ENCODE measurements around the gene SPEN.

SPEN gene

DNA sequence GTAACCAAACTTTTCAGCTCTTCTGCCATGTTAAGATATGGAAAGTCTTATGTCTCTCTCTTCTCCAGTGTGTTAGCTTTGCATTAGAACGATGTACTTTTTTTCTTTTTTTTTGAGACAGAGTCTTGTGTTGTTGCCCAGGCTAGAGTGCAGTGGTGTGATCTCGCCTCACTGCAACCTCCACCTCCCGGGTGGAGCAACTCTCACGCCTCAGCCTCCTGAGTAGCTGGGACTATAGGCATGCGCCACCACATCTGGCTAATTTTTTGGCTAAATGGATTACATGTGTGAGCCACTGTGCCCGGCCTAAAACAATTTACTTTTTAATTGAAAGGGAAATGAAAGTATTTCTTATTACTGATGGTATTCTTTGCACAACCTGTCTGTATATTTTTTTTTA is 35.8 kb downstream of the SPEN start:
- TF ChIP-seq TCF12 (IDR thresholded peaks at IDR 0.05; ENCODE audit: low read depth) (no peak), ZBTB7A (IDR thresholded peaks at IDR 0.05; ENCODE audit: low read depth) (no peak), EGR1 (IDR thresholded peaks at IDR 0.05) (no peak), CEBPB (IDR thresholded peaks at IDR 0.05) (no peak), TEAD4 (IDR thresholded peaks at IDR 0.05) (no peak)

DNA sequence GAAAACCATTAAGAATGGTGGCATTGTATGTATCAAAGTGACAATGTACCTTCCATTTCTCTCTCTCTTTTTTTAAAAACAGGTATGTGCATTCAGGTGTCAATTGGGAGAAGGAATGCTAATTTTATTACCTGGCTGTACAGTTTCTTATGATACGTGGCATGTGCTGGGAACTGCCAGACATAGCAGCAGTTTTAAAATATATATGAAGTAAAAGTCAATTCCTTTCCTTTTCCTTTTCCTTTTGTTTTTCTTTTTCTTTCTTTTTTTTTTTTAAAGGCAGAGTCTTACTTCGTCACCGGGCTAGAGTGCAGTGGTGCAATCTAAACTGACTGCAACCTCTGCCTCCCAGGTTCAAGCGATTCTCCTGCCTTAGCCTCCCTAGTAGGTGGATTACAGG is 37.0 kb downstream of the SPEN start:
- TF ChIP-seq EGR1 (IDR thresholded peaks at IDR 0.05): no peak
- TF ChIP-seq TAF1 (IDR thresholded peaks at IDR 0.05; ENCODE audit: low read depth): no peak
- TF ChIP-seq YY1 (IDR thresholded peaks at IDR 0.05; ENCODE audit: low read depth): no peak
- no peak for TF ChIP-seq CEBPB (IDR thresholded peaks at IDR 0.05)
- TF ChIP-seq ZBTB7A (IDR thresholded peaks at IDR 0.05; ENCODE audit: low read depth): no peak
- TF ChIP-seq TCF12 (IDR thresholded peaks at IDR 0.05; ENCODE audit: low read depth): no peak
- TF ChIP-seq NFIC (IDR thresholded peaks at IDR 0.05): no peak
- TF ChIP-seq, protein P1, sequence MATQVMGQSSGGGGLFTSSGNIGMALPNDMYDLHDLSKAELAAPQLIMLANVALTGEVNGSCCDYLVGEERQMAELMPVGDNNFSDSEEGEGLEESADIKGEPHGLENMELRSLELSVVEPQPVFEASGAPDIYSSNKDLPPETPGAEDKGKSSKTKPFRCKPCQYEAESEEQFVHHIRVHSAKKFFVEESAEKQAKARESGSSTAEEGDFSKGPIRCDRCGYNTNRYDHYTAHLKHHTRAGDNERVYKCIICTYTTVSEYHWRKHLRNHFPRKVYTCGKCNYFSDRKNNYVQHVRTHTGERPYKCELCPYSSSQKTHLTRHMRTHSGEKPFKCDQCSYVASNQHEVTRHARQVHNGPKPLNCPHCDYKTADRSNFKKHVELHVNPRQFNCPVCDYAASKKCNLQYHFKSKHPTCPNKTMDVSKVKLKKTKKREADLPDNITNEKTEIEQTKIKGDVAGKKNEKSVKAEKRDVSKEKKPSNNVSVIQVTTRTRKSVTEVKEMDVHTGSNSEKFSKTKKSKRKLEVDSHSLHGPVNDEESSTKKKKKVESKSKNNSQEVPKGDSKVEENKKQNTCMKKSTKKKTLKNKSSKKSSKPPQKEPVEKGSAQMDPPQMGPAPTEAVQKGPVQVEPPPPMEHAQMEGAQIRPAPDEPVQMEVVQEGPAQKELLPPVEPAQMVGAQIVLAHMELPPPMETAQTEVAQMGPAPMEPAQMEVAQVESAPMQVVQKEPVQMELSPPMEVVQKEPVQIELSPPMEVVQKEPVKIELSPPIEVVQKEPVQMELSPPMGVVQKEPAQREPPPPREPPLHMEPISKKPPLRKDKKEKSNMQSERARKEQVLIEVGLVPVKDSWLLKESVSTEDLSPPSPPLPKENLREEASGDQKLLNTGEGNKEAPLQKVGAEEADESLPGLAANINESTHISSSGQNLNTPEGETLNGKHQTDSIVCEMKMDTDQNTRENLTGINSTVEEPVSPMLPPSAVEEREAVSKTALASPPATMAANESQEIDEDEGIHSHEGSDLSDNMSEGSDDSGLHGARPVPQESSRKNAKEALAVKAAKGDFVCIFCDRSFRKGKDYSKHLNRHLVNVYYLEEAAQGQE (IDR thresholded peaks at IDR 0.05; ENCODE audit: low read depth): no peak
- no peak for TF ChIP-seq TEAD4 (IDR thresholded peaks at IDR 0.05)
- no peak for TF ChIP-seq RAD21 (IDR thresholded peaks at IDR 0.05; ENCODE audit: low read depth)
- TF ChIP-seq EP300 (IDR thresholded peaks at IDR 0.05; ENCODE audit: borderline replicate concordance): no peak
- TF ChIP-seq, protein P2, sequence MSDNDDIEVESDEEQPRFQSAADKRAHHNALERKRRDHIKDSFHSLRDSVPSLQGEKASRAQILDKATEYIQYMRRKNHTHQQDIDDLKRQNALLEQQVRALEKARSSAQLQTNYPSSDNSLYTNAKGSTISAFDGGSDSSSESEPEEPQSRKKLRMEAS (IDR thresholded peaks at IDR 0.05): no peak
- TF ChIP-seq FOXM1 (IDR thresholded peaks at IDR 0.05; ENCODE audit: borderline replicate concordance, low read depth): no peak

DNA sequence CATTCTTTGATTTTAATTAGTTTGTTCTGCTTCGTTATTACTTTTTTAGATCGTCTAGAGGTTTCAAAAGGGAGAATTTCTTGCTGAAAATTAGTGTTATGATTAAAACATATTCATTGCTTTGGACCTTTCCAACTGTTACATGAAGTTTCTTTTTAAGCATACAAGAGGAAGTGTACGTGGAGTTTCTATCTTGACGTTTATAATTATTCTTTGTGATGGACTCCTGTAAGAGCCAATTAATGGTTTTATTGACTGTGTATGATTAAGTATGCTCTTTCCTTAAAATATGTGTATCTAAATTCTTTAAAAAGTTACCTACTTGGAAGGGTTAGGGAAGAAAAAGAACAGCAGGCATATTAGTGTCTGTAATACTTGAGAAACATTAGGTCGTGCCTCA is 37.8 kb downstream of the SPEN start:
- no peak for TF ChIP-seq CEBPB (IDR thresholded peaks at IDR 0.05)
- no peak for TF ChIP-seq RAD21 (IDR thresholded peaks at IDR 0.05; ENCODE audit: low read depth)
- TF ChIP-seq CREB1 (IDR thresholded peaks at IDR 0.05; ENCODE audit: low read depth): no peak
- TF ChIP-seq YY1 (IDR thresholded peaks at IDR 0.05; ENCODE audit: low read depth): no peak
- no peak for TF ChIP-seq EP300 (IDR thresholded peaks at IDR 0.05; ENCODE audit: borderline replicate concordance)
- no peak for TF ChIP-seq TAF1 (IDR thresholded peaks at IDR 0.05; ENCODE audit: low read depth)
- no peak for TF ChIP-seq NFIC (IDR thresholded peaks at IDR 0.05)
- TF ChIP-seq FOXM1 (IDR thresholded peaks at IDR 0.05; ENCODE audit: borderline replicate concordance, low read depth): no peak
- TF ChIP-seq EGR1 (IDR thresholded peaks at IDR 0.05): no peak
- no peak for TF ChIP-seq TCF12 (IDR thresholded peaks at IDR 0.05; ENCODE audit: low read depth)
- TF ChIP-seq, protein P3, sequence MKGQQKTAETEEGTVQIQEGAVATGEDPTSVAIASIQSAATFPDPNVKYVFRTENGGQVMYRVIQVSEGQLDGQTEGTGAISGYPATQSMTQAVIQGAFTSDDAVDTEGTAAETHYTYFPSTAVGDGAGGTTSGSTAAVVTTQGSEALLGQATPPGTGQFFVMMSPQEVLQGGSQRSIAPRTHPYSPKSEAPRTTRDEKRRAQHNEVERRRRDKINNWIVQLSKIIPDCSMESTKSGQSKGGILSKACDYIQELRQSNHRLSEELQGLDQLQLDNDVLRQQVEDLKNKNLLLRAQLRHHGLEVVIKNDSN (IDR thresholded peaks at IDR 0.05): no peak
- TF ChIP-seq, protein P2 (IDR thresholded peaks at IDR 0.05): no peak; the same call in 1 of the 2 replicates
- no peak for TF ChIP-seq ZBTB7A (IDR thresholded peaks at IDR 0.05; ENCODE audit: low read depth)
- TF ChIP-seq, protein P1 (IDR thresholded peaks at IDR 0.05; ENCODE audit: low read depth): no peak
- no peak for TF ChIP-seq TEAD4 (IDR thresholded peaks at IDR 0.05)

DNA sequence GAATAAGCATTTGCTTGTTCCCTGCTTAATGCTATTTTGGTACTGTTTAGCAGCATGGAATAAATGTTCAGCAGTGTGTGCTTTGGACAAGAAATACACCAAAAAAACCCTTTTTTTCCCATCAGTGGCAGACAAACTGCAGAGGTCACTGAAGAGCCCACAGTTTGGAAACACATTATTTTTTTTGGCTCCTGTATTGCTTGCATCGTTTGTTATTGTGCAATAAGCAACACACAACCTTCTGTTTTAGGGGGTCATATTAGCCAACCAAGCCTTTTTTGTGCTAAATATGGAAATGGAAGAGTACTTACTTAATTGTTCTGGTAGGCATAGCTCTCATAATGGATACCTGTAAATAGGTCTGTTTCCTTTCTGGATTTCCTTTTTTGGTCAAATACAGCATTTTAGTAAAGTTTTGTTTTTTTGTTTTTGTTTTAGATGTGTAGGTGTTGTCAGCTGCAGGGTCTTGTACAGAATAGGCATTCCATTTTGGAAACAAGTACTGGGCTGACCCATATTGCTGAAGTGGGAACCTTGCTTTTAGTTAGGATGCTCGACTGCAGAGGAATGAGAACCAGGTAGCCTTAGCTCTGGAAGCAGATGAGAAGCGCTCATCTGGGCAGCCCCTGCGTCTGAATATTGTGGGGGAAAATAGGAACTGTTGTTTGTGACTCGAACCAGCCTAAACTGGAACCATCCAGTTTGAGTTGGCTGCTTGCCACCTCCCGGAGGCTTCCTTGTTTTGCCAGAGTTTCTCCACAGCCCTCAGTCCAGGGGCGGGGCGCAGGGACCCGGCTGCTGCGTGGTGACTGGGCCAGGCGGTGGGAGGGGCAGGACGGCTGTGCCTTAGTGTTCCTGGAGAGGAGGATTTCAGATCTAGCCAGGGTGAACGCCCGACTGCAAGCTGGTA is 38.4 kb downstream of the SPEN start:
- TF ChIP-seq CEBPB (IDR thresholded peaks at IDR 0.05): peak; percentile 74
- TF ChIP-seq, protein P2 (IDR thresholded peaks at IDR 0.05): no peak
- TF ChIP-seq FOXM1 (IDR thresholded peaks at IDR 0.05; ENCODE audit: borderline replicate concordance, low read depth): 0 out of 2 replicates have a peak, but pooled peaks have one; percentile 9
- TF ChIP-seq TEAD4 (IDR thresholded peaks at IDR 0.05): no peak; the same call in 1 of the 2 replicates
- peak; percentile 83 for TF ChIP-seq NFIC (IDR thresholded peaks at IDR 0.05)

DNA sequence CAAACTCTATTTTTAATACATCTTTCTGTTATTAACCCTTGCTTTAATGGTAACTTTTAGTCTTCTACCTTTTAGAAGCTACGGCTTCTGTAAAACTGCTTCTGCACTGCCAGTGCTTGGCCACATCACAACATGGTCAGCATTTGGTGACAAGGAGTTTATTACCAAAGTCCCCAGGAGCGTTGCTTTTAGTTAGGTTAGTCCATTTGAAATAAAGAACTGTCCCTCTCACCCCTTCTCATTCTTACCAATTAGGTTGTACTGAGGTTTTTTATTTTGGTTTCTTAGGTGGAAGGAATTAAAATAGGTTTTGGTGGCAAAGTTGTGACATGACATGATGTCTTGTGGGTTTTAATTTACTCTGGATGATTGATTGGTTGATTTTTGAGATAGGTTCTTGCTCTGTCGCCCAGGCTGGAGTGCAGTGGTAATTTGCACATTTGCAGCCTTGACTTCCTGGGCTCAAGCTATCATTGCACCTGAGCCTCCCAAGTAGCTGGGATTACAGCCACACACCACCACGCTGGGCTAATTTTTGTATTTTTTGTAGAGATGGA is 39.2 kb downstream of the SPEN start:
- TF ChIP-seq YY1 (IDR thresholded peaks at IDR 0.05; ENCODE audit: low read depth) (no peak), FOXM1 (IDR thresholded peaks at IDR 0.05; ENCODE audit: borderline replicate concordance, low read depth) (no peak), CREB1 (IDR thresholded peaks at IDR 0.05; ENCODE audit: low read depth) (no peak), EGR1 (IDR thresholded peaks at IDR 0.05) (no peak), CEBPB (IDR thresholded peaks at IDR 0.05) (no peak), EP300 (IDR thresholded peaks at IDR 0.05; ENCODE audit: borderline replicate concordance) (no peak), TEAD4 (IDR thresholded peaks at IDR 0.05) (no peak), NFIC (IDR thresholded peaks at IDR 0.05) (no peak), RAD21 (IDR thresholded peaks at IDR 0.05; ENCODE audit: low read depth) (no peak), TAF1 (IDR thresholded peaks at IDR 0.05; ENCODE audit: low read depth) (no peak), TCF12 (IDR thresholded peaks at IDR 0.05; ENCODE audit: low read depth) (no peak), ZBTB7A (IDR thresholded peaks at IDR 0.05; ENCODE audit: low read depth) (no peak)
- TF ChIP-seq, protein P3 (IDR thresholded peaks at IDR 0.05): no peak
- TF ChIP-seq, protein P2 (IDR thresholded peaks at IDR 0.05): no peak
- TF ChIP-seq, protein P1 (IDR thresholded peaks at IDR 0.05; ENCODE audit: low read depth): no peak

All from Ishikawa (cell line).